GM12872 (cell line): ENCODE measurements around the gene LLCFC1.

Experiments
- TF ChIP-seq, protein P1 (sequence below): IDR thresholded peaks from 3 replicates; pipeline ENCODE4 v1.5.1; 2011; ENCODE audit warnings: low read depth, mild to moderate bottlenecking, low read length, moderate library complexity; ENCODE audit not compliant: insufficient read depth

The LLCFC1 gene

DNA sequence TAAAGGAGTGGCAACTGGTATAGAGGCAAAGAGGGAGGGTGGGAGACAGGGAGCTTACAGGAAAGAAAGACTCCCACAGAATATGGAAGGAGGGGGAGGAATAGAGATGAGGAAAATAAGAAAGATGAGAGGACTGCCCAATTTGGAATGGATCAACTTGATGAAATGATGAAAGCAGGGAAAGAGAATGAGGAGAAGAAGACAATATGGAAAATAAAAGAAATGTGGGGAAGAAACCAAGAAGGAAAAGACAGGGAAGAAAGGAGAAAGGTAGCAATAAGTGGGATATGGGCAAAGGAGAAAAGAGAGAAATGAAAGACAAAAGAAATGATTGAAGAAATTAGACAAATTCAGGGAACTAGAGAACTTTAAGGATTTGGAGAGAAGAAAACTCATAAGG lies 19.9 kb downstream of the LLCFC1 start:
- TF ChIP-seq, protein P1, sequence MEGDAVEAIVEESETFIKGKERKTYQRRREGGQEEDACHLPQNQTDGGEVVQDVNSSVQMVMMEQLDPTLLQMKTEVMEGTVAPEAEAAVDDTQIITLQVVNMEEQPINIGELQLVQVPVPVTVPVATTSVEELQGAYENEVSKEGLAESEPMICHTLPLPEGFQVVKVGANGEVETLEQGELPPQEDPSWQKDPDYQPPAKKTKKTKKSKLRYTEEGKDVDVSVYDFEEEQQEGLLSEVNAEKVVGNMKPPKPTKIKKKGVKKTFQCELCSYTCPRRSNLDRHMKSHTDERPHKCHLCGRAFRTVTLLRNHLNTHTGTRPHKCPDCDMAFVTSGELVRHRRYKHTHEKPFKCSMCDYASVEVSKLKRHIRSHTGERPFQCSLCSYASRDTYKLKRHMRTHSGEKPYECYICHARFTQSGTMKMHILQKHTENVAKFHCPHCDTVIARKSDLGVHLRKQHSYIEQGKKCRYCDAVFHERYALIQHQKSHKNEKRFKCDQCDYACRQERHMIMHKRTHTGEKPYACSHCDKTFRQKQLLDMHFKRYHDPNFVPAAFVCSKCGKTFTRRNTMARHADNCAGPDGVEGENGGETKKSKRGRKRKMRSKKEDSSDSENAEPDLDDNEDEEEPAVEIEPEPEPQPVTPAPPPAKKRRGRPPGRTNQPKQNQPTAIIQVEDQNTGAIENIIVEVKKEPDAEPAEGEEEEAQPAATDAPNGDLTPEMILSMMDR = no peak

DNA sequence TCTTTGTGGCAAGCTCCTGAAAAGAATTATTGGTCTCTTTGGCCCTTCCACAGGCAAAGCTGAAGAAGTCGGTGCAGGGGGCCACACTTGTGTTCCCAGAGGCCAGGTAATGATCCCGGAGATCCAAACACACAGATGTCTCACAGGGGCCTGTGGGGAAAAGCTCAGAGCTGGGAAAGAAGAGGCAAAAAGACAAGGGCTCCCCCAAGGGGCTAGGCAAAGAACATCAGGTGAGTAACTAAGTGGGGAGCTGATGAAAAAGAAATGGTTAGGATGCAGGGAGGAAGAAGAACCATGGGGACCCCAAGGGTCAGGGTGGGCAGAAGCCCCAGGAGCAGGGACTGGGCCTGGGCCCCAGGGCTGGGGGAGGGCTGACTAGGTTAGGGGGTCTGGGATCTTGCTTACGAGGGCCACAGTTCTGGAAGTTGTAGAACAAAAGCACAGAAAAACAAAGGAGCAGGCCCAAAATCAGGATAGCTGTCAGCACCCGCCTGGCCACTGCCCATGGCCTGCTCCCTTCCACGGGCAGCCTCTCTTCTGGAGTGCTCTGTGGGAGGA lies 21.8 kb downstream of the LLCFC1 start:
- TF ChIP-seq, protein P1 = no peak

DNA sequence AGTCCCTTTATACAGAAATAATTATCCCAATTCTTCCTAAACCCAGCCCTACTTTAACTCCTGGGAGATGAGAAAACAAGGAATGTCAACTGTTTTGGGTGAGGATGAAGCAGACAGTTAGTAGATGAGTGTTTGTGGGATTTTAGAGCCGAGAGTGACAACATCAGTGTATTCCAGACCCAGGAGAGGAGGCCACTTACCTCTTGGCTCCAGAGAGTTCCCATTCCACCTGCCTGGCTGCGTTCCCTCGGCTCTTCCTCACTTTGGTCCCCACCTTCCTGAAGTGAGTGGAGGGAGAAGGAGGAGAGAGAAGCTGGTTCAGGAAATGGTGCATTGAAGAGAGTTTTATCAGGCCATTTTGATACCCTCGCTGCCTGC lies 22.3 kb downstream of the LLCFC1 start:
- TF ChIP-seq, protein P1 = no peak

DNA sequence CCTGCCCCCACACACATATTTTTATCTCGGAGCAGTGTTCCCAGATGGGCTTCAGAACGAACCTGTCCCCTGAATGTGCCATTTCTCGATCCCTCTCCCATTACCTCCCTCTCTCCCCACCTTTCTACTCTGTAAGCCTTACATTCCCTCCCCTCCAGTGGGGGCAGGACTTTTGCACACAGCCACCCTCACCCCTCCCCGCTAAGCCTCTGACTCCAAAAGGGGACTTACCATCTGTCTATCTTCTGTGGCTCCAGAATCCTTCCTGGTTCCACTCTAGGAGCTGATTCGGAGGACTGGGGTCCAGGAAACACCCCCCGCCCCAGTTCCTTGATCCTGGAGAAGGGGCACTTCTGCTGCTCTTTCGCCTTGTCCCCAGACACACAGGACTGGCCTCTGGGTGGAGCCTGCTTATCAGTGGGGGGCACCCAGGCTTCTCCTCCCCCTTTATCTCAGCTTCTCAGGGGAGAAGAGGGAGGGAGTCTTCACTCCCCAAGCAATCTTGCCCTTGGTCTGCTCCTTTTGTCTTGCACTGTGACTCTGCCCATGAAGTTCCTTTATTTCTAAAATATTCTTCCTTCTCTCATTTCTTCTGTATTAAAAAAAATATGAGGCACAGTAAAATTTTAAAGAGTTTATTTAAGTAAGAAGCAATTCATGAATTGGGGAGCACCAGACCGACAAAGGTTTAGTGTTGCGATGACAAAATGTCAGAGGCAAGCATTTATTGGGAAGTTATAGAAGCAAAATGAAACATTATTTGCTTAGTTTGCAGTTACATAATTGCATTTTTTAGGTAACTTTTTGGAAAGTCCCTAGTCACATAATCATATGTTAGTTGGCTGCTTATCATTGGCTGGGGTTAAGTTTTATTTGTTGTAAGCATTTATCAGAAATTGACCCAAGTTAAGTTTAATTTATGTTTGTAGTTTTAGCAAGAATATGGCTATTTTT lies 23.0 kb downstream of the LLCFC1 start, which contains the start of gene KEL:
Gene KEL, minus strand, starts transcription at position 391 of the 954 bp plus-strand sequence. Its CDS starts 157 bp downstream, at position 234.
- TF ChIP-seq, protein P1 = no peak

DNA sequence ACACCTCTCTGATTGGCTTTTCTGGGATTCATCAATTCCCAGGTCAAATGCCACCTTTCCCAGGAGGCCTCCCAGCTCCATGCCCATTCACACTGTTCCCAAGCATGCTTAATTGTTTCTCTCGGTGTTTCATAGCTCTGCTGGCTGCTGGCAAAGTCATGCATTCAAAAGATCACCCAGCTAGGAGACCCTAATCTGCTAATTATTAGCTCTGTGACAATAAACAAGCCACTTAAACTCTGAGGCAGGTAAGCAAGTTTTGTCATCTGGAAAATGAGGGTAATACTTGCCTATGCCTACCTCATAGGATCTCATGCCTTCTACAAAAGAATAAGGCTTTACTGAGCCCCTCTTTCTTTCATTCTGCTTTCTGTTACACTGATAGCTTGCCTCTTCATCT lies 23.7 kb downstream of the LLCFC1 start:
- TF ChIP-seq, protein P1 = no peak

DNA sequence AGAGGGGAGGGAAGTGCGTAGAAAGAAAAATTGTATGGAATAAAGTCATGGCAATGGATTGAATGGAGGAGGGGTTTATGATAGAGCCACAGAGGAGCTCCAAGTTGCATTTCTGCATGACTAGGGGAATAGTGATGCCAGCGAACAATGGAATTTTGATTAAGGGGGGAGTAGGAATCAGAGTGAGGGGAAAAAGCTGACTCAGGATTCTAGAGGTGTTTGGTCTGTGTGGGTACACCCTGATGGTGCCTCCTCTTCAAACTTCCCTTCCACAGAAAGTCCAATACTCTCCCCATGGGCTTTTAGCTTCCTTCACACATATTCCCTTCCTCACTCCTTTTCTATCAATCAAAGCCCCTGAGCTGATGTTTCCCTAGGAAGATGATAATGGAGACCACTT lies 24.7 kb downstream of the LLCFC1 start:
- TF ChIP-seq, protein P1 = no peak

DNA sequence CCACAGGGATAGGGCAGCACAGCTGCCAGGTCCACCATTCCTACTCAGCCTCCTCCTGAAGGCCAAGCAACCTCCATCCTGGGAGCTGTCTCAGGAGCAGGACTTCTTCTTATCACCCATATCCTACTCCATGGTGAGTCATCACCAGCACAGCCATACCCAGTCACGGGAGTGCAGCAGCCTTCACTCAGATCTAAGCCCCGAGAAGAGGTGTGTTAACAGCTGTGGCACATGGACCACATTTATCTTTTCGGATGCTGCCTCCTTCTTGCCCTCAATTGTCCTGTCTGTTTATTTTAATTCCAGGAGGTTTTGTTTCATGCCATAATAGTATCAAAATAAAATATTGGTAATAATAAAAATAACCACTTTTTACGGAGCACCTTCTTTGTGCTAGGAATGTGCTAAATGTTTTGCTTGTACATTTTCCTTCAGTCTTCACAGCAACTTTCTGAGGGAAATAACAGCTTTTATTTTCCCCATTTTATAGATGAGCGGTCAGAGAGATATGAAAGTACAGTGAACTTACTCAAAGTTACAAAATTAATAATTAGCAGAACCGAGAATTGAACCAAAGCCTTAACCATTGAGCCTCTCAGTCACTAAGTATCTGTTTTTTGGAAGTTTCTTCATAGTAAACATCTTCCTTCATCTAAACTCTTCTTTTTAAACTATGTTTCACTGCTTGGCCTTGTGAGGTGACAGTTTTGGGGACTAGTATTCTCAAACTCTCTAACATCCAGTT lies 25.4 kb downstream of the LLCFC1 start:
- TF ChIP-seq, protein P1 = no peak
